NCI-H1092 treated with DMSO at 0.1 percent for 48 hours (cell line): ENCODE measurements around the gene MUSK.
"Not testable (repeated sequence)": the region's sequence is repeated elsewhere in the genome, so short reads cannot be mapped to it uniquely, and the experiment has no call there.

Experiments
- DNase-seq: peaks from one replicate; lab custom pipeline; 2025; lab: John Stamatoyannopoulos, UW

Gene MUSK

GRCh38 chr9:110810262-110810976 lies 141.8 kb downstream of the MUSK start:
- DNase-seq: no peak

- no peak for DNase-seq
Measured at GRCh38 chr9:110812886-110813285, 144.3 kb downstream of the MUSK start.

GRCh38 chr9:110814159-110814558 lies 145.6 kb downstream of the MUSK start:
- DNase-seq: no peak

- no peak for DNase-seq
Measured at GRCh38 chr9:110815361-110815760, 146.8 kb downstream of the MUSK start.

GRCh38 chr9:110820381-110820780 lies 151.8 kb downstream of the MUSK start:
- no peak for DNase-seq

GRCh38 chr9:110821064-110821463 lies 152.5 kb downstream of the MUSK start:
- no peak for DNase-seq

- not testable (repeated sequence) for DNase-seq
Measured at GRCh38 chr9:110825129-110825528, 156.5 kb downstream of the MUSK start.

GRCh38 chr9:110825950-110826349 lies 157.4 kb downstream of the MUSK start:
- DNase-seq: no peak

GRCh38 chr9:110826400-110826799 lies 157.8 kb downstream of the MUSK start:
- not testable (repeated sequence) for DNase-seq

- no peak for DNase-seq
Measured at GRCh38 chr9:110828264-110828663, 159.7 kb downstream of the MUSK start.

- DNase-seq: no peak
Measured at GRCh38 chr9:110830495-110830894, 161.9 kb downstream of the MUSK start.

- no peak for DNase-seq
Measured at GRCh38 chr9:110832926-110833325, 164.3 kb downstream of the MUSK start.

GRCh38 chr9:110835404-110835803 lies 166.8 kb downstream of the MUSK start:
- DNase-seq: no peak

GRCh38 chr9:110835859-110836271 lies 167.3 kb downstream of the MUSK start:
- DNase-seq: no peak

GRCh38 chr9:110837401-110838005 lies 168.9 kb downstream of the MUSK start:
- DNase-seq: no peak

- no peak for DNase-seq
Measured at GRCh38 chr9:110842169-110842568, 173.6 kb downstream of the MUSK start.

GRCh38 chr9:110842986-110843385 lies 174.4 kb downstream of the MUSK start:
- no peak for DNase-seq

GRCh38 chr9:110844121-110844520 lies 175.5 kb downstream of the MUSK start:
- no peak for DNase-seq

GRCh38 chr9:110846215-110846614 lies 177.6 kb downstream of the MUSK start:
- no peak for DNase-seq

- no peak for DNase-seq
Measured at GRCh38 chr9:110847671-110848070, 179.1 kb downstream of the MUSK start.

GRCh38 chr9:110850401-110851135 lies 182.0 kb downstream of the MUSK start:
- DNase-seq: no peak
